H1 (cell line): Measurements from ENCODE around the gene FRY. TPM values are rescaled to one million over a fixed set of nuclear protein-coding genes. Genes with fewer than 3 reads are reported as not detected.
"Not testable (repeated sequence)": the region's sequence is repeated elsewhere in the genome, so short reads cannot be mapped to it uniquely, and the experiment has no call there.

Experiments used
- CTCF ChIA-PET: fragments of 300-600 bp; sonication (Branson Sonifier 250); formaldehyde crosslinking; loops from one replicate; lab custom pipeline; 2021; ENCODE audit not compliant: partially characterized antibody; lab: Charles Lee
- POLR2A ChIA-PET: fragments of 300-600 bp; sonication (Branson Sonifier 250); formaldehyde crosslinking; loops from one replicate; lab custom pipeline; 2021; ENCODE audit warnings: inconsistent platforms; ENCODE audit not compliant: partially characterized antibody; lab: Charles Lee
- DNase-seq, 2 experiments: peaks; one replicate each; pipeline versions ENCODE4 v3.0.0 to v3.0.0-alpha.2; 2010 to 2022; ENCODE audit warnings: low spot score in 2 of 2, low read depth in 1 of 2, mixed read lengths in 1 of 2
- FAIRE-seq: peaks from 2 replicates; lab custom pipeline; 2011; peaks lifted over from hg19 to GRCh38; lab: Jason Lieb, UNC
- H2AFZ ChIP-seq: 2 replicates; pipeline ENCODE4 v1.8.1; 2012; ENCODE audit warnings: low read length, inconsistent platforms
- H2AK5ac ChIP-seq: 2 replicates; pipeline ENCODE4 v1.6.1; 2013; ENCODE audit warnings: low read depth, low read length
- H2BK120ac ChIP-seq: replicated peaks from 2 replicates; pipeline ENCODE3; 2013; ENCODE audit warnings: low read depth, low read length, inconsistent platforms
- H2BK12ac ChIP-seq: 2 replicates; pipeline ENCODE4 v1.6.1; 2013; ENCODE audit warnings: low read depth, low read length
- H2BK15ac ChIP-seq: 2 replicates; pipeline ENCODE4 v1.6.1; 2013; ENCODE audit warnings: low read length
- H2BK20ac ChIP-seq: 2 replicates; pipeline ENCODE4 v1.6.1; 2013; ENCODE audit warnings: low read length
- H2BK5ac ChIP-seq: 2 replicates; pipeline ENCODE4 v1.6.1; 2013; ENCODE audit warnings: low read depth, low read length
- H3K14ac ChIP-seq: 2 replicates; pipeline ENCODE4 v1.6.1; 2013; ENCODE audit warnings: inconsistent platforms; ENCODE audit not compliant: insufficient read length
- H3K18ac ChIP-seq: 2 replicates; pipeline ENCODE4 v1.6.1; 2013; ENCODE audit warnings: low read length; ENCODE audit errors: extremely low read depth
- H3K23ac ChIP-seq: 2 replicates; pipeline ENCODE4 v1.6.1; 2013; ENCODE audit warnings: inconsistent platforms; ENCODE audit not compliant: insufficient read length
- H3K23me2 ChIP-seq: 2 replicates; pipeline ENCODE4 v1.6.1; 2013; ENCODE audit warnings: low read depth, low read length
- H3K27ac ChIP-seq: 2 replicates; pipeline ENCODE4 v1.6.1; 2011; ENCODE audit warnings: low read depth, low read length, inconsistent platforms
- H3K27me3 ChIP-seq, 4 experiments: replicated peaks in 1 of 4; 1 replicate in 1 of 4; 2 replicates in 3 of 4; pipeline versions ENCODE4 v1.6.1 to v1.8.1; 2011 to 2013; ENCODE audit warnings: low read length in 3 of 4, mild to moderate bottlenecking in 3 of 4, inconsistent platforms in 2 of 4, mixed read lengths in 2 of 4, moderate library complexity in 1 of 4; ENCODE audit not compliant: control insufficient read depth in 3 of 4, insufficient read depth in 3 of 4; ENCODE audit errors: extremely low read depth in 1 of 4
- H3K36me3 ChIP-seq, 4 experiments: 2 replicates each; pipeline versions ENCODE4 v1.6.1 to v1.8.1; 2011 to 2013; ENCODE audit warnings: mild to moderate bottlenecking in 4 of 4, low read length in 3 of 4, moderate library complexity in 2 of 4, control low read depth in 1 of 4, inconsistent platforms in 1 of 4; ENCODE audit not compliant: insufficient read depth in 4 of 4, control insufficient read depth in 2 of 4
- H3K4ac ChIP-seq: replicated peaks from 2 replicates; pipeline ENCODE3; 2013; ENCODE audit warnings: low read length, low read depth, mixed read lengths, inconsistent platforms; ENCODE audit not compliant: insufficient read length
- H3K4me1 ChIP-seq, 4 experiments: replicated peaks in 1 of 4; 1 replicate in 1 of 4; 2 replicates in 3 of 4; pipeline versions ENCODE4 v1.6.1 to v1.8.1; 2011 to 2013; ENCODE audit warnings: low read length in 3 of 4, inconsistent platforms in 2 of 4, mixed read lengths in 1 of 4; ENCODE audit not compliant: insufficient read depth in 4 of 4, control insufficient read depth in 3 of 4
- H3K4me2 ChIP-seq, 2 experiments: 2 replicates each; pipeline versions ENCODE4 v1.6.1 to v1.8.1; 2011 to 2013; ENCODE audit warnings: low read depth in 2 of 2, low read length in 2 of 2, control low read depth in 1 of 2, inconsistent platforms in 1 of 2, mild to moderate bottlenecking in 1 of 2; ENCODE audit not compliant: insufficient read depth in 1 of 2
- H3K4me3 ChIP-seq, 4 experiments: fragments of 200-600, 300-600 bp in 1 of 4; sonication (generic), shearing (Covaris generic), sonication (Bioruptor Twin) in 1 of 4; 2 replicates each; pipeline versions ENCODE4 v1.5.1 to v1.8.1; 2011 to 2016; ENCODE audit warnings: low read length in 4 of 4, low read depth in 3 of 4, control low read depth in 2 of 4, inconsistent platforms in 2 of 4, mild to moderate bottlenecking in 2 of 4, mixed read lengths in 1 of 4, moderate library complexity in 1 of 4; ENCODE audit not compliant: insufficient read depth in 2 of 4; ENCODE audit errors: extremely low read depth in 1 of 4
- H3K56ac ChIP-seq: replicated peaks from 2 replicates; pipeline ENCODE3; 2013; ENCODE audit warnings: low read depth, mild to moderate bottlenecking, mixed read lengths, low read length, inconsistent platforms; ENCODE audit not compliant: insufficient read length
- H3K79me1 ChIP-seq: 2 replicates; pipeline ENCODE4 v1.6.1; 2013; ENCODE audit warnings: low read depth, low read length, control low read depth
- H3K79me2 ChIP-seq, 2 experiments: 2 replicates each; pipeline versions ENCODE4 v1.6.1 to v1.8.1; 2012 to 2013; ENCODE audit warnings: low read length in 2 of 2, mild to moderate bottlenecking in 2 of 2, inconsistent platforms in 1 of 2; ENCODE audit not compliant: insufficient read depth in 2 of 2, control insufficient read depth in 1 of 2
- H3K9ac ChIP-seq, 4 experiments: replicated peaks in 1 of 4; 1 replicate in 1 of 4; 2 replicates in 3 of 4; pipeline versions ENCODE4 v1.6.1 to v1.8.1; 2011 to 2013; ENCODE audit warnings: low read depth in 3 of 4, low read length in 3 of 4, control low read depth in 2 of 4, mild to moderate bottlenecking in 2 of 4, moderate library complexity in 2 of 4, inconsistent platforms in 1 of 4; ENCODE audit errors: extremely low read depth in 1 of 4
- H3K9me3 ChIP-seq, 2 experiments: 2 replicates each; pipeline versions ENCODE4 v1.6.1 to v1.8.1; 2012 to 2013; ENCODE audit warnings: mild to moderate bottlenecking in 2 of 2, moderate library complexity in 2 of 2, control low read depth in 1 of 2, inconsistent platforms in 1 of 2, low read depth in 1 of 2, low read length in 1 of 2, mixed read lengths in 1 of 2; ENCODE audit not compliant: insufficient read depth in 2 of 2
- H4K20me1 ChIP-seq, 2 experiments: replicated peaks in 1 of 2; 2 replicates each; pipeline versions ENCODE3 to v1.8.1; 2011 to 2013; ENCODE audit warnings: inconsistent platforms in 2 of 2, low read length in 2 of 2, mild to moderate bottlenecking in 1 of 2; ENCODE audit not compliant: insufficient read depth in 2 of 2, control insufficient read depth in 1 of 2
- H4K5ac ChIP-seq: 2 replicates; pipeline ENCODE4 v1.6.1; 2013; ENCODE audit warnings: low read length, low read depth, mixed read lengths, inconsistent platforms; ENCODE audit not compliant: insufficient read length
- H4K8ac ChIP-seq: 2 replicates; pipeline ENCODE4 v1.8.0; 2013; ENCODE audit warnings: mild to moderate bottlenecking, moderate library complexity, low read length, inconsistent platforms; ENCODE audit not compliant: insufficient read depth; ENCODE audit errors: extremely low read depth
- H4K91ac ChIP-seq: replicated peaks from 2 replicates; pipeline ENCODE3; 2013; ENCODE audit warnings: low read length, mixed read lengths, inconsistent platforms; ENCODE audit not compliant: insufficient read length
- CTBP2 ChIP-seq: IDR thresholded peaks from 2 replicates; pipeline ENCODE4 v1.7.0; 2011; ENCODE audit warnings: borderline replicate concordance, mild to moderate bottlenecking, moderate library complexity, mixed read lengths, low read length; ENCODE audit not compliant: insufficient read depth, insufficient read length
- EP300 ChIP-seq, 2 experiments: IDR thresholded peaks; 1 replicate in 1 of 2; 2 replicates in 1 of 2; pipeline ENCODE4 v1.6.1; 2011 to 2012; ENCODE audit warnings: low read depth in 2 of 2, low read length in 2 of 2, mild to moderate bottlenecking in 2 of 2, borderline replicate concordance in 1 of 2, inconsistent platforms in 1 of 2, moderate library complexity in 1 of 2
- KDM1A ChIP-seq: fragments of 200-600, 300-600 bp; sonication (generic); IDR thresholded peaks from 2 replicates; pipeline ENCODE4 v1.7.1; 2016; ENCODE audit warnings: mild to moderate bottlenecking, low read length, borderline replicate concordance
- KDM4A ChIP-seq: IDR thresholded peaks from one replicate; pipeline ENCODE4 v1.7.1; 2012; ENCODE audit warnings: low read depth, mild to moderate bottlenecking, moderate library complexity, low read length, inconsistent platforms; ENCODE audit not compliant: severe bottlenecking
- NRF1 ChIP-seq: IDR thresholded peaks from 2 replicates; pipeline ENCODE4 v1.6.1; 2011; ENCODE audit warnings: mild to moderate bottlenecking, low read depth, low read length, improper control_type of control experiment
- SIN3A ChIP-seq, 2 experiments: IDR thresholded peaks in 1 of 2; conservative IDR thresholded peaks in 1 of 2; 2 replicates each; pipeline ENCODE4 v1.6.1; 2011 to 2012; ENCODE audit warnings: low read length in 2 of 2, improper control_type of control experiment in 1 of 2, low read depth in 1 of 2, mild to moderate bottlenecking in 1 of 2
- SIX5 ChIP-seq: IDR thresholded peaks from 2 replicates; pipeline ENCODE4 v1.6.1; 2011; ENCODE audit warnings: mild to moderate bottlenecking, low read depth, low read length
- SP2 ChIP-seq: IDR thresholded peaks from 2 replicates; pipeline ENCODE4 v1.6.1; 2012; ENCODE audit warnings: mild to moderate bottlenecking, low read length, inconsistent platforms
- TBP ChIP-seq: IDR thresholded peaks from 2 replicates; pipeline ENCODE4 v1.6.1; 2011; ENCODE audit warnings: low read depth, low read length, improper control_type of control experiment
- ZNF274 ChIP-seq: IDR thresholded peaks from 2 replicates; pipeline ENCODE4 v1.7.0; 2012; ENCODE audit warnings: low read length, borderline replicate concordance; ENCODE audit errors: extremely low read depth
- WGBS, 2 experiments: shearing (Covaris generic) in 1 of 2; methylation state at CpG; one replicate each; pipeline versions ENCODE4 v1.1.6 to v1.1.7; 2013 to 2015; ENCODE audit warnings: low lambda C conversion rate in 2 of 2, mixed read lengths in 2 of 2, inconsistent platforms in 1 of 2, low coverage in 1 of 2, missing lambda C conversion rate in 1 of 2; ENCODE audit not compliant: insufficient replicate concordance in 2 of 2, insufficient coverage in 1 of 2, insufficient read length in 1 of 2; ENCODE audit errors: extremely low coverage in 1 of 2, missing lambda C conversion rate in 1 of 2; 5-methylcytosine and 5-hydroxymethylcytosine counted together
- polyA plus RNA-seq, 7 experiments: library from polyadenylated mRNA; depleted of rRNA in 3 of 7; stranded (reverse) in 5 of 7; unstranded in 2 of 7; fragments of >200 nt in 5 of 7; fragments of 200-250 nt in 2 of 7; gene quantifications; 1 replicate in 5 of 7; 2 replicates in 1 of 7; 4 replicates in 1 of 7; pipeline versions ENCODE4 v1.2.1 to v1.2.3, GENCODE V29; 2011 to 2013; ENCODE audit warnings: missing spikeins in 2 of 7, mixed read lengths in 2 of 7
- total RNA-seq: library from RNA; stranded (reverse); fragmentation: NEBNext Ultra II Directional; extraction: Animal tissue kit (Norgen Biotek cat#: 25700); gene quantifications from 2 replicates; pipeline ENCODE4 v1.2.1, GENCODE V29; 2021

Gene FRY
- total and polyA plus RNA-seq, 2 of the 8 experiments (the other 6 are each of a cell fraction or from before 2014, with no cell fraction given): 4.3 to 9.2 TPM

DNA sequence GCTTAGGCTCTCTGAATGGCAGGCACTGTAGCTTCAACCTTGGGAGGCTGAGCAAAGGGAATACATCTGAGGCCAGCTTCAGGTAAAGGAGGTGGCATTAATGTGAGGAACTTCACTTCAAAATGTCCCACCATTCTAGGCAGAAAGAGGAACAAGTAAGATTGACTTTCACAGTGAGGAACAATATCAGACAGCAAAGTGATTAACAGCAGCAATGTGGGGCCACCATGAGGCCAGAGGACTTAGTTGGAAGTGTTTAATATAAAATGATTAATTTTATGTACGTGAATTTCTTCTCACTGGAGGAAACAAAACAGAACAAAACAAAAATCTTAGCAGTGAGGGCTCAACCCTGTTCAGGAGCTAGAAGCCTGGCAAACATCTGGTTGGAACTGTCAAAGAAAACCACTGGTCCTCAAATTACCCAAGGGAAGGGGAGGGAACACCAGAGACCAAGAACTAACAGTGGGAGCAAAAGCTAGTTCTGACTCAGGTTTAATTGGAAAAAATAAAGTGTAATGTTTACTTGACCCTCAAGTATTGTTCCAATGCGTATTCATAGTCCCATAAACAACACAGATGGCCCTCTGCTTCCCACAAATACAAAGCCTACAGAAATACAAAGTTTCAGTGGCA, 43.9 kb upstream of the FRY start (continued):
- TF ChIP-seq EP300 (IDR thresholded peaks at IDR 0.05; ENCODE audit: borderline replicate concordance in 1 of 2, low read depth in 2 of 2, low read length in 2 of 2) (no peak), ZNF274 (no peak), KDM4A (no peak), SIX5 (no peak), SP2 (no peak), CTBP2 (no peak), TBP (no peak), SIN3A (conservative IDR thresholded peaks at IDR 0.05 in 1 of 2, IDR thresholded peaks at IDR 0.05 in 1 of 2; ENCODE audit: low read depth in 1 of 2, low read length in 2 of 2) (no peak), NRF1 (no peak), KDM1A (no peak)

- H3K4me3 ChIP-seq, H3K23me2 ChIP-seq, H2AK5ac ChIP-seq, FAIRE-seq, H3K14ac ChIP-seq, H3K27ac ChIP-seq, H3K27me3 ChIP-seq, H3K36me3 ChIP-seq, H3K4me1 ChIP-seq, H2BK120ac ChIP-seq, H3K4ac ChIP-seq, H2BK15ac ChIP-seq, CTCF ChIA-PET, H3K79me1 ChIP-seq, H3K79me2 ChIP-seq, H3K9me3 ChIP-seq, H4K5ac ChIP-seq, H4K20me1 ChIP-seq, H2BK12ac ChIP-seq, H4K8ac ChIP-seq, H4K91ac ChIP-seq, POLR2A ChIA-PET, H2AFZ ChIP-seq, H3K9ac ChIP-seq, H2BK5ac ChIP-seq, H3K4me2 ChIP-seq, H3K18ac ChIP-seq, H2BK20ac ChIP-seq, H3K56ac ChIP-seq, DNase-seq, H3K23ac ChIP-seq: not testable (repeated sequence)
- WGBS, 2 experiments: 97% methylated on average over 6 of the region's 6 CpGs; no CpG with 5 or more reads in 1 of the 2 experiments
These were observed 37.2 kb upstream of the FRY start for GRCh38 chr13:31994367-31994766.
